HG03108 (cell line): ENCODE data around the gene ITGA1.
"Not testable (repeated sequence)": the region's sequence is repeated elsewhere in the genome, so short reads cannot be mapped to it uniquely, and the experiment has no call there.

Experiments
- ATAC-seq: cut with Tn5 transposase; IDR thresholded peaks from one replicate; pipeline ENCODE4 v1.9.1; 2021; ENCODE audit warnings: moderate library complexity; ENCODE audit not compliant: unreplicated experiment

The ITGA1 gene

GRCh38 chr5:52800394-52801213, 12.9 kb downstream of the ITGA1 start:
- ATAC-seq: peak; percentile 34

- ATAC-seq: no peak
Measured at GRCh38 chr5:52801329-52801728, 13.6 kb downstream of the ITGA1 start.

- ATAC-seq: no peak
Measured at GRCh38 chr5:52802272-52802973, 14.7 kb downstream of the ITGA1 start.

GRCh38 chr5:52802974-52803336, 15.2 kb downstream of the ITGA1 start:
- no peak for ATAC-seq

- ATAC-seq: no peak
Measured at GRCh38 chr5:52804387-52804791, 16.7 kb downstream of the ITGA1 start.

GRCh38 chr5:52804981-52805380, 17.3 kb downstream of the ITGA1 start:
- no peak for ATAC-seq

GRCh38 chr5:52805615-52806014, 17.9 kb downstream of the ITGA1 start:
- no peak for ATAC-seq

- ATAC-seq: no peak
Measured at GRCh38 chr5:52807037-52807436, 19.3 kb downstream of the ITGA1 start.

- no peak for ATAC-seq
Measured at GRCh38 chr5:52807723-52808122, 20.0 kb downstream of the ITGA1 start.

GRCh38 chr5:52808316-52808901, 20.7 kb downstream of the ITGA1 start:
- ATAC-seq: no peak

- ATAC-seq: no peak
Measured at GRCh38 chr5:52809884-52810283, 22.2 kb downstream of the ITGA1 start.

- no peak for ATAC-seq
Measured at GRCh38 chr5:52810426-52810825, 22.7 kb downstream of the ITGA1 start.

GRCh38 chr5:52811067-52811749, 23.5 kb downstream of the ITGA1 start:
- ATAC-seq: no peak

- no peak for ATAC-seq
Measured at GRCh38 chr5:52814352-52815148, 26.8 kb downstream of the ITGA1 start.

- ATAC-seq: no peak
Measured at GRCh38 chr5:52817818-52818217, 30.1 kb downstream of the ITGA1 start.

GRCh38 chr5:52818360-52818759, 30.6 kb downstream of the ITGA1 start:
- ATAC-seq: no peak

GRCh38 chr5:52818807-52819206, 31.1 kb downstream of the ITGA1 start:
- ATAC-seq: not testable (repeated sequence)

- no peak for ATAC-seq
Measured at GRCh38 chr5:52821901-52822300, 34.2 kb downstream of the ITGA1 start.

- no peak for ATAC-seq
Measured at GRCh38 chr5:52822437-52822836, 34.7 kb downstream of the ITGA1 start.

GRCh38 chr5:52824827-52825226, 37.1 kb downstream of the ITGA1 start:
- no peak for ATAC-seq

- peak; percentile 89 for ATAC-seq
Measured at GRCh38 chr5:52825826-52826225, 38.1 kb downstream of the ITGA1 start.
